Measurements from ENCODE around the gene SLC14A1. TPM values are rescaled to one million over a fixed set of nuclear protein-coding genes. Genes with fewer than 3 reads are reported as not detected.

The SLC14A1 gene
- total RNA-seq, 1 experiment from 2014 or later = not detected

- Mint-ChIP-seq H3K36me3 (ENCODE audit: insufficient read depth, unreplicated experiment) (no peaks in the 10 kb centered on the region), H3K27ac (ENCODE audit: unreplicated experiment) (no peak overlapping the region), H3K27me3 (ENCODE audit: unreplicated experiment) (no peaks in the 10 kb centered on the region), H3K4me1 (ENCODE audit: low read depth, unreplicated experiment) (peaks cover 24% of the 10 kb centered on the region), H3K9me3 (ENCODE audit: low read depth, unreplicated experiment) (no peaks in the 10 kb centered on the region), H3K4me3 (ENCODE audit: low read depth, unreplicated experiment) (no peak overlapping the region)
- no TSS peak for BruUV-seq (replicated peaks)
- no peak for TF ChIP-seq CTCF (IDR thresholded peaks at IDR 0.05; ENCODE audit: unreplicated experiment)
- CTCF ChIA-PET = interaction anchor here (0.5 to 1.1 kb wide), 2 partner anchors 134 to 375 kb away, joined by 5 to 11 read pairs; no protein-coding TSS in a partner anchor
- no peak for DNase-seq
- intact Hi-C loops (cut with micrococcal nuclease; ENCODE audit: unreplicated experiment) = no loop called here
Observed at GRCh38 chr18:45731716-45732115, 7.7 kb downstream of the SLC14A1 start.

DNA sequence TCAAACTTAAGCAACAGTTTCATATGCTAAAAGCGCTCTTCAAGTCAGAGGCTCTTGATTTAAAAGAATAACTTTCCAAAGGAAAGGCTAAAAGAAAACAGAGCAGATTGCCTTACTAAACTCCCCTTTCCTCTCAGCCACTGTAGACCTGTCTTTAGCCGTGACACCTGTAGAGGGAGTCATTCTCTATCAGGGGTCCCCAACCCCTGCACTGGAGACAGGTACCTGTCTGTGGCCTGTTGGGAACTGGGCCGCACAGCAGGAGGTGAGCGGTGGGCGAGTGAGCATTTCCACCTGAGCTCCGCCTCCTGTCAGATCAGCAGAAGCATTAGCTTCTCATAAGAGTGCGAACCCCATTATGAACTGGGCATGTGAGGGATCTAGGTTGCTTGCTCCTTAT, 9.6 kb downstream of the SLC14A1 start:
- intact Hi-C loops (cut with micrococcal nuclease; ENCODE audit: unreplicated experiment) = no loop called here
- Mint-ChIP-seq H3K36me3 (ENCODE audit: insufficient read depth, unreplicated experiment) (no peaks in the 10 kb centered on the region), H3K27ac (ENCODE audit: unreplicated experiment) (no peak overlapping the region), H3K27me3 (ENCODE audit: unreplicated experiment) (no peaks in the 10 kb centered on the region), H3K4me3 (ENCODE audit: low read depth, unreplicated experiment) (no peak overlapping the region), H3K9me3 (ENCODE audit: low read depth, unreplicated experiment) (no peaks in the 10 kb centered on the region), H3K4me1 (ENCODE audit: low read depth, unreplicated experiment) (peaks cover 18% of the 10 kb centered on the region)
- no peak for DNase-seq
- no peak for TF ChIP-seq CTCF (IDR thresholded peaks at IDR 0.05; ENCODE audit: unreplicated experiment)
- no TSS peak for BruUV-seq (replicated peaks)
- CTCF ChIA-PET = no interaction called here

DNA sequence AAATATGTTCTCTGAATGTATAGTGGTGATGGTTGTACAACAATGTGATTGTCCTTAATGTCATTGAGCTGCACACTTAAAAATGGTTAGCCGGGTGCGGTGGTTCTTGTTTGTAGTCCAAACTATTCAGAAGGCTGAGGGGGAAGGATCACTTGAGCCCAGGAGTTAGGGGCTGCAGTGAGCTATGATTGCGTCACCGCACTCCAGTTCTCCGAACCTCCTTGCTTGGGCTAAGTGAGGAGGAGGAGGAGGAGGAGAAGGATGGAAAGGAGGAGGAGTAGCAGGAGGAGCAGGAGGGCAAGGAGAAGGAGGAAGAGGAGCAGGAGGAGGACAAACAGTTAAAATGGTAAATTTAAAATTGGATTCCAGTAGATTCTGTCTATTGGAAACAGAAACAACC, 10.5 kb downstream of the SLC14A1 start:
- BruUV-seq (replicated peaks) = no TSS peak
- DNase-seq = no peak
- intact Hi-C loops (cut with micrococcal nuclease; ENCODE audit: unreplicated experiment) = no loop called here
- Mint-ChIP-seq H3K27ac (ENCODE audit: unreplicated experiment) (no peak overlapping the region), H3K4me1 (ENCODE audit: low read depth, unreplicated experiment) (peaks cover 15% of the 10 kb centered on the region), H3K9me3 (ENCODE audit: low read depth, unreplicated experiment) (no peaks in the 10 kb centered on the region), H3K4me3 (ENCODE audit: low read depth, unreplicated experiment) (no peak overlapping the region), H3K36me3 (ENCODE audit: insufficient read depth, unreplicated experiment) (no peaks in the 10 kb centered on the region), H3K27me3 (ENCODE audit: unreplicated experiment) (no peaks in the 10 kb centered on the region)
- TF ChIP-seq CTCF (IDR thresholded peaks at IDR 0.05; ENCODE audit: unreplicated experiment) = no peak
- CTCF ChIA-PET = no interaction called here

GRCh38 chr18:45734944-45735343, 11.0 kb downstream of the SLC14A1 start:
- Mint-ChIP-seq H3K9me3 (ENCODE audit: low read depth, unreplicated experiment) (no peaks in the 10 kb centered on the region), H3K4me1 (ENCODE audit: low read depth, unreplicated experiment) (peaks cover 15% of the 10 kb centered on the region), H3K36me3 (ENCODE audit: insufficient read depth, unreplicated experiment) (no peaks in the 10 kb centered on the region), H3K27me3 (ENCODE audit: unreplicated experiment) (no peaks in the 10 kb centered on the region), H3K27ac (ENCODE audit: unreplicated experiment) (no peak overlapping the region), H3K4me3 (ENCODE audit: low read depth, unreplicated experiment) (no peak overlapping the region)
- TF ChIP-seq CTCF (IDR thresholded peaks at IDR 0.05; ENCODE audit: unreplicated experiment) = no peak
- no peak for DNase-seq
- CTCF ChIA-PET = no interaction called here
- intact Hi-C loops (cut with micrococcal nuclease; ENCODE audit: unreplicated experiment) = no loop called here
- no TSS peak for BruUV-seq (replicated peaks)
